Stimulated activated CD8-positive, alpha-beta memory T cell treated with anti-CD3 and anti-CD28 coated beads, Interleukin-4, amount 100 ng/mL, for 24 hours (primary cell): Measurements from ENCODE around the gene MCOLN1.

Experiments used
- DNase-seq: peaks from one replicate; pipeline ENCODE4 v3.0.0-alpha.2; 2020; ENCODE audit warnings: low read depth

The MCOLN1 gene

DNA sequence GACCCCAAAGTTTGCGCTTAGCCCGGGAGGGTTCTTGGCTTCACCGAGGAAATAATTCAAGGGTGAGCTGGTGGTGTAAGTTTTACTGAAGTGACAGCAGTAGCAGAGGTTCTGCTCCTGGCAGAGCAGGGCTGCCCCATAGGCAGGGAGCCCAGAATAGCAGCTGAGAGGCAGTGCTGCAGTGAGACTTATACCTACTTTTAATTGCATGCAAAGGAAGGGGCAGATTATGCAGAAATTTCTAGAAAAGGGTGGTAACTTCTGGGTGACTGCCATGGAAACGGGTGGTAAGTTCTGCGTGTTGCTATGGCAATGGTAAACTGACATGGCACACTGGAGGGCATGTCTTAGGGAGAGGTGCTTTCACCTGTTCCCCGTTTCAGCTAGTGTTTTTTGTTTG lies 55.7 kb downstream of the MCOLN1 start:
- DNase-seq = no peak

GRCh38 chr19:7579182-7579581 lies 56.8 kb downstream of the MCOLN1 start:
- DNase-seq = no peak

DNA sequence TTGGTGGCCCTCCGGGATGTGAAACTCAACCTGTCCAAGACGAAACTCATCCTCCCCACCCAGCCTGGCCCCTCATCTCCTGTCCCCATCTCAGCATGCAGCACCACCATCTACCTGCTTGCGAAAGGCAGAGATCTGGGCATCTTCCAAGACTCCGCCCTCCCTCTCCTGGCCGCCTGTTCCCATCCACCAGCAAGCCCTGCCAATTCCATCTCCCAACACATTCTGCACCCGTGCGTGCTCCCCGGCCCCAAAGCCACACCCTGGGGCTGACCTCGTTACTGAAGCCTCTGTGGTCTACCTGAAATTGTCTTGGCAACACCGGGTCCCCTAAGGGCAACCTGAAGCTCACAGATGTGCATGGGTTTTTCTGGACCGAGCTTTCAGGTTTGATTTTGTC lies 60.0 kb downstream of the MCOLN1 start:
- DNase-seq = no peak
